ENCODE measurements around the gene HEXIM2.
A peak's percentile ranks its signal among the peaks of the same experiment; 100 is the strongest.

Gene HEXIM2, protein sequence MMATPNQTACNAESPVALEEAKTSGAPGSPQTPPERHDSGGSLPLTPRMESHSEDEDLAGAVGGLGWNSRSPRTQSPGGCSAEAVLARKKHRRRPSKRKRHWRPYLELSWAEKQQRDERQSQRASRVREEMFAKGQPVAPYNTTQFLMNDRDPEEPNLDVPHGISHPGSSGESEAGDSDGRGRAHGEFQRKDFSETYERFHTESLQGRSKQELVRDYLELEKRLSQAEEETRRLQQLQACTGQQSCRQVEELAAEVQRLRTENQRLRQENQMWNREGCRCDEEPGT

GRCh38 chr17:45161288-45162024 lies at the start of gene HEXIM2:
HEXIM2 (plus strand) TSS chr17:45161875; CDS start chr17:45162794, 919 bp downstream.
- Histone ChIP-seq H3K36me3 (ENCODE audit: control insufficient read depth, insufficient read depth, low read length) (no peaks in the 10 kb centered on the region), H3K79me2 (peaks cover 37% of the 10 kb centered on the region), H3K27me3 (ENCODE audit: control insufficient read depth, insufficient read depth, low read length) (no peaks in the 10 kb centered on the region), H3K4me2 (ENCODE audit: low read length) (peak within 1 kb of the TSS; percentile 94), H3K9ac (peak within 1 kb of the TSS; percentile 96), H3K9me3 (ENCODE audit: control insufficient read depth, low read length) (no peaks in the 10 kb centered on the region), H3K27ac (peak within 1 kb of the TSS; percentile 99), H3K4me3 (ENCODE audit: low read depth, low read length) (peak within 1 kb of the TSS; percentile 90), H2AFZ (peak within 1 kb of the TSS; percentile 77), H3K4me1 (peaks cover 22% of the 10 kb centered on the region)
- TF ChIP-seq, protein P1, sequence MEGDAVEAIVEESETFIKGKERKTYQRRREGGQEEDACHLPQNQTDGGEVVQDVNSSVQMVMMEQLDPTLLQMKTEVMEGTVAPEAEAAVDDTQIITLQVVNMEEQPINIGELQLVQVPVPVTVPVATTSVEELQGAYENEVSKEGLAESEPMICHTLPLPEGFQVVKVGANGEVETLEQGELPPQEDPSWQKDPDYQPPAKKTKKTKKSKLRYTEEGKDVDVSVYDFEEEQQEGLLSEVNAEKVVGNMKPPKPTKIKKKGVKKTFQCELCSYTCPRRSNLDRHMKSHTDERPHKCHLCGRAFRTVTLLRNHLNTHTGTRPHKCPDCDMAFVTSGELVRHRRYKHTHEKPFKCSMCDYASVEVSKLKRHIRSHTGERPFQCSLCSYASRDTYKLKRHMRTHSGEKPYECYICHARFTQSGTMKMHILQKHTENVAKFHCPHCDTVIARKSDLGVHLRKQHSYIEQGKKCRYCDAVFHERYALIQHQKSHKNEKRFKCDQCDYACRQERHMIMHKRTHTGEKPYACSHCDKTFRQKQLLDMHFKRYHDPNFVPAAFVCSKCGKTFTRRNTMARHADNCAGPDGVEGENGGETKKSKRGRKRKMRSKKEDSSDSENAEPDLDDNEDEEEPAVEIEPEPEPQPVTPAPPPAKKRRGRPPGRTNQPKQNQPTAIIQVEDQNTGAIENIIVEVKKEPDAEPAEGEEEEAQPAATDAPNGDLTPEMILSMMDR (IDR thresholded peaks at IDR 0.05) = no peak

- TF ChIP-seq, protein P1 (IDR thresholded peaks at IDR 0.05) = no peak
- Histone ChIP-seq H2AFZ (no peak overlapping the region), H3K79me2 (no peaks in the 10 kb centered on the region), H3K4me2 (ENCODE audit: low read length) (no peak overlapping the region), H3K27me3 (ENCODE audit: control insufficient read depth, insufficient read depth, low read length) (no peaks in the 10 kb centered on the region), H3K9ac (no peak overlapping the region), H3K36me3 (ENCODE audit: control insufficient read depth, insufficient read depth, low read length) (no peaks in the 10 kb centered on the region), H3K27ac (no peak overlapping the region), H3K4me3 (ENCODE audit: low read depth, low read length) (no peak overlapping the region), H3K9me3 (ENCODE audit: control insufficient read depth, low read length) (no peaks in the 10 kb centered on the region), H3K4me1 (no peaks in the 10 kb centered on the region)
Observed at GRCh38 chr17:45112559-45113423, 48.9 kb upstream of the HEXIM2 start.

DNA sequence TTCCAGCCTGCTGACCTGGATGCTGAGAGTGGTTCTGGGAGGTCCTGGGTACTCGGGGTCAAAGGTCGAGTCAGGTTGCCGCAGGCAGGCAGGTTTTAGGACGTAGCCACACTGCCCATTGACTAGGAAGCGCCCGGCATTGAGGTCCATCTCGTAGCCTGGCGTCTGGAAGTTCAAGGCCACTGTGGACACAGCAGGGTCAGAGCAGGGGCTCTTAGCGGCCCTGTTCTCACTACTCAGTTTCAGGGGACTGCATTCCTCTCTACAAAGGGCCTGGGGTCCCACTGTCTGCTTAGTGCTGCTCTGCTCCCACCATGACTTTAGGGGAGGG lies 48.3 kb upstream of the HEXIM2 start:
- Histone ChIP-seq H3K9me3 (ENCODE audit: control insufficient read depth, low read length) (no peaks in the 10 kb centered on the region), H3K4me1 (no peaks in the 10 kb centered on the region), H3K27ac (no peak overlapping the region), H3K36me3 (ENCODE audit: control insufficient read depth, insufficient read depth, low read length) (no peaks in the 10 kb centered on the region), H3K79me2 (no peaks in the 10 kb centered on the region), H3K4me2 (ENCODE audit: low read length) (no peak overlapping the region), H2AFZ (no peak overlapping the region), H3K27me3 (ENCODE audit: control insufficient read depth, insufficient read depth, low read length) (no peaks in the 10 kb centered on the region), H3K4me3 (ENCODE audit: low read depth, low read length) (no peak overlapping the region), H3K9ac (no peak overlapping the region)
- TF ChIP-seq, protein P1 (IDR thresholded peaks at IDR 0.05) = no peak

DNA sequence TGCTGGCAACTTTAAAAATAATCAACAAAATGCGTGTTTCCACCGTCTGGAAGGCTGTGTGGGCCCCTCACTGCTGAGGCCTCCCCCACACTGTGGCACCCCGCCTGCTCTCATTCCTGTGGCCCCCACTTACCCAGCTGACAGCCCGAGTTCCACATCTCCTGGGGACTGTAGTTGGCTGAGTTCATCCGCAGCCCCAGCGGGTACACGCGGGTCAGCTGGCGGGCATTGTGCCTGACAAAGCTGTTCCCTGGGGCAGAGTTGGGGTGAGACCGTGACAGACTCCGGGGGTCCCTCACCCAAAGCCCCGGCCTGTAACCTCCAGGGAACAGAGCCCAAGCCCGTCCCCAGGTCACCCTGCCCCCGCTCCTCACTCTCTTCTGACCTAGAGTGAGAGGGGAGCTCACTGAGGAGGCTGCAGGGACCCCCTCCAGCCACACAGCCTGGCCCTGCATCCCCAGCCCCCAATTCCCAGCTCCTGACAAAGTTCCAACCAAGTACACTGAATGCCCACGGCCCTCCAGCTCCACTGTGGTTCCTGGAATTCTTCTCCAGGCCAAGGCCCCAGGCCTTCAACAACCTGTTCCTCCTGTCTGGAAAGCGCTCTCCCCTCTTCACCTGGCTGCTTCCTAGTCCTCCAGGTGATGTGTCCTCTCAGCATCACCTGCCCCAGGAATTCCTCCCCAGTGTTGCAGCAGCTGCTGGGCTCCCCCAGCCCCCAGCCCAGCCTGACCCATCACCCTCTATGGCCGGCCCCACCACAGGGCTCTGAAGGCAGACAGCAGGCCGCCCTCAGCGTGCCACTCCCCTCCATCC lies 47.4 kb upstream of the HEXIM2 start:
- no peak overlapping the region for H3K4me3 ChIP-seq (ENCODE audit: low read depth, low read length)
- TF ChIP-seq, protein P1 (IDR thresholded peaks at IDR 0.05) = no peak
- no peak overlapping the region for H3K4me2 ChIP-seq (ENCODE audit: low read length)
- no peak overlapping the region for H2AFZ ChIP-seq
- H3K27ac ChIP-seq = no peak overlapping the region
- H3K9ac ChIP-seq = no peak overlapping the region
- H3K79me2 ChIP-seq = no peaks in the 10 kb centered on the region
- H3K27me3 ChIP-seq (ENCODE audit: control insufficient read depth, insufficient read depth, low read length) = no peaks in the 10 kb centered on the region
- H3K36me3 ChIP-seq (ENCODE audit: control insufficient read depth, insufficient read depth, low read length) = no peaks in the 10 kb centered on the region
- H3K4me1 ChIP-seq = no peaks in the 10 kb centered on the region
- H3K9me3 ChIP-seq (ENCODE audit: control insufficient read depth, low read length) = no peaks in the 10 kb centered on the region

Measured in parathyroid adenoma (tissue), 2 donors.